Neural cell (in vitro differentiated cells): Measurements from ENCODE around the gene SHOX.

Experiments used
- POLR2AphosphoS5 ChIP-seq: IDR thresholded peaks from 2 replicates; pipeline ENCODE4 v1.6.1; 2012
- TF ChIP-seq, protein P1 (sequence below): fragments of 450-650 bp; IDR thresholded peaks from 2 replicates; pipeline ENCODE4 v1.5.1; 2014; ENCODE audit warnings: antibody characterized with exemption, mild to moderate bottlenecking, moderate library complexity; ENCODE audit not compliant: poor library complexity, severe bottlenecking

DNA sequence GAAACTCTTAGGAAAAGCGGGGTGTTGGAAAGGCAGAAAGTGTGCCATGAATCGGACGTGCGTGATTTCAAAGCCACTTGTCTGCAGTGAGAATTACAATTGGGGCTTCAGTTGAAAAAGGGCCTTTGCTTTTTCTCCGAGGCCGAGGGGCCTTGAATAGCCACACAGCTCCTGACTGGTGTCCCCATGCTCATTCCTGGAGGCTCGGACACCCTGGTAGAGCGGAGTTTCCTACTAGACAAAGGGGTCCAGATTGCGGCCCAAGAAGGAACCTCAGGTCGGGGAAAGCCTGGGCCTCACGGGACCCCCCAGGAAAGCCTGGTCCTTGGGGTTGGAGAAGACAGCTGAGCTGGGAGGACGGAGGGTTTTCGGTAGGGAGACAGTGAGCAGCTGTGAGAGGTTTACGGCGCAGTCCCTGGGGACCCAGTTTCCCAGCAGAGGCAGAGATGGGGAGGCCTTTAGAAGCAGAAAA lies 3.0 kb upstream of the SHOX start:
- TF ChIP-seq, protein P1, sequence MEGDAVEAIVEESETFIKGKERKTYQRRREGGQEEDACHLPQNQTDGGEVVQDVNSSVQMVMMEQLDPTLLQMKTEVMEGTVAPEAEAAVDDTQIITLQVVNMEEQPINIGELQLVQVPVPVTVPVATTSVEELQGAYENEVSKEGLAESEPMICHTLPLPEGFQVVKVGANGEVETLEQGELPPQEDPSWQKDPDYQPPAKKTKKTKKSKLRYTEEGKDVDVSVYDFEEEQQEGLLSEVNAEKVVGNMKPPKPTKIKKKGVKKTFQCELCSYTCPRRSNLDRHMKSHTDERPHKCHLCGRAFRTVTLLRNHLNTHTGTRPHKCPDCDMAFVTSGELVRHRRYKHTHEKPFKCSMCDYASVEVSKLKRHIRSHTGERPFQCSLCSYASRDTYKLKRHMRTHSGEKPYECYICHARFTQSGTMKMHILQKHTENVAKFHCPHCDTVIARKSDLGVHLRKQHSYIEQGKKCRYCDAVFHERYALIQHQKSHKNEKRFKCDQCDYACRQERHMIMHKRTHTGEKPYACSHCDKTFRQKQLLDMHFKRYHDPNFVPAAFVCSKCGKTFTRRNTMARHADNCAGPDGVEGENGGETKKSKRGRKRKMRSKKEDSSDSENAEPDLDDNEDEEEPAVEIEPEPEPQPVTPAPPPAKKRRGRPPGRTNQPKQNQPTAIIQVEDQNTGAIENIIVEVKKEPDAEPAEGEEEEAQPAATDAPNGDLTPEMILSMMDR: no peak
- no peak for TF ChIP-seq POLR2AphosphoS5
